ENCODE data around the gene ZNF384.

The ZNF384 gene

DNA sequence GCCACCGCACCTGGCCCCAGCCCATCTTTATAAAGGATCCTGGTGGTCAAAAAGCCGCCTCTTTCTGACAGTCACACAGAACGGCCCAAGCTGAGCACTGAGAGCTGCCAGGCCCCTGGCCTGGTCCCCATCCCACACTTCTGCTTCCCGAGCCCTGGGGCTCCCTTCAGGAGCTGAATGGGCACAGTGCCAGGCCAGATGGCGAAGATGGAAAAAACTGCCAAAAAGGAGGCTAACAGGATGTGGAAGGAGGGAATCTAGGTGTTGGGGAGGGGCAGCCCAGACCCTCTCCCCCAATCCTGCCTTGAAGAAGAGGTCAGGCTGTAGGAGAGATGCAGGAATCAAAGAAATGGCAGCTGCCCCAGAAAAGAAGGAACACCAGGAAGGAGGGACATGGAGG is 58.4 kb downstream of the ZNF384 start:
- in situ Hi-C loops (cut with MboI; ENCODE audit: low pct_unique_long_range_greater_than_20kb, low sequenced_read_pairs, unreplicated experiment), result no loop called here
- no peak for DNase-seq (ENCODE audit: low spot score)
- TF ChIP-seq CTCF (IDR thresholded peaks at IDR 0.05; ENCODE audit: extremely low read depth, insufficient read depth, missing control alignments), result no peak

DNA sequence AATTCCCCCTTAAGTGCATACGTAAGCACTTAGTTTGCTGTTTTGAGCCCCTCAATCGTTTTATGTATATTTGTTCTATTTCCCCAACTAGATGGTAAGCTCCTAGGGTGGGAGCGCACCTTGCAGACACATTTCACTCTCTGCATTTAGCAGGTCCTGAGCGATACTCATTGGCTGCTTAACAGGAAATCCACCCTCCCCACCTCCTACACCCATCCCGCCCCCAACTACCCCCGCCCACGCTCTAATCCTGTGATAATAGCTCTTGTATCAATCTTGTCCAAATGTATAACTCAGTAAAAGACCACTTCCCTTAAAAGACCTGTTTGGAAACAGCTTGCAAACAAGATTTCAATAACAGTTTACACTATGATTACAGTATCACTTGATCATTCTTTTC is 61.6 kb downstream of the ZNF384 start:
- in situ Hi-C loops (cut with MboI; ENCODE audit: low pct_unique_long_range_greater_than_20kb, low sequenced_read_pairs, unreplicated experiment), result no loop called here
- no peak for DNase-seq (ENCODE audit: low spot score)
- no peak for TF ChIP-seq CTCF (IDR thresholded peaks at IDR 0.05; ENCODE audit: extremely low read depth, insufficient read depth, missing control alignments)

- TF ChIP-seq CTCF (IDR thresholded peaks at IDR 0.05; ENCODE audit: extremely low read depth, insufficient read depth, missing control alignments), result no peak
- in situ Hi-C loops (cut with MboI; ENCODE audit: low pct_unique_long_range_greater_than_20kb, low sequenced_read_pairs, unreplicated experiment), result no loop called here
- DNase-seq (ENCODE audit: low spot score), result no peak
These were observed 62.4 kb downstream of the ZNF384 start for GRCh38 chr12:6626654-6627283.

DNA sequence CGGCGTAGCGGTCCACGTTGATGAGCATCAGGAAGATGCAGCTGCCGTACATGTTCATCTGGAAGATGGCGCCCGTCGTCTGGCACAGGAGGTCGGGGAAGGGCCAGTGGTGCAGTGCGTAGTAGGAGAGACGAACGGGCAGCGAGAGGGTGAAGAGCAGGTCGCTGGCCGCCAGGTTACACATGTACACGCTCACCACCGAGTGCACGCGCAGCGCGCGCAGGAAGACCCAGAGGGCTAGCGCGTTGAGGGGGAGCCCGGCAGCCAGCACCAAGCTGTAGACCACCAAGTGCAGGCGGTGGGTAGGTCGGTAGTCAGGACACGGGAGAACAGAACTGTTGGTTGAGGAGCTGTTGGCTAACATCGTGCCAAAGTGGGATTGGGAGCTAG is 68.3 kb downstream of the ZNF384 start:
- no peak for TF ChIP-seq CTCF (IDR thresholded peaks at IDR 0.05; ENCODE audit: extremely low read depth, insufficient read depth, missing control alignments)
- DNase-seq (ENCODE audit: low spot score), result peak; percentile 40
- in situ Hi-C loops (cut with MboI; ENCODE audit: low pct_unique_long_range_greater_than_20kb, low sequenced_read_pairs, unreplicated experiment), result no loop called here

DNA sequence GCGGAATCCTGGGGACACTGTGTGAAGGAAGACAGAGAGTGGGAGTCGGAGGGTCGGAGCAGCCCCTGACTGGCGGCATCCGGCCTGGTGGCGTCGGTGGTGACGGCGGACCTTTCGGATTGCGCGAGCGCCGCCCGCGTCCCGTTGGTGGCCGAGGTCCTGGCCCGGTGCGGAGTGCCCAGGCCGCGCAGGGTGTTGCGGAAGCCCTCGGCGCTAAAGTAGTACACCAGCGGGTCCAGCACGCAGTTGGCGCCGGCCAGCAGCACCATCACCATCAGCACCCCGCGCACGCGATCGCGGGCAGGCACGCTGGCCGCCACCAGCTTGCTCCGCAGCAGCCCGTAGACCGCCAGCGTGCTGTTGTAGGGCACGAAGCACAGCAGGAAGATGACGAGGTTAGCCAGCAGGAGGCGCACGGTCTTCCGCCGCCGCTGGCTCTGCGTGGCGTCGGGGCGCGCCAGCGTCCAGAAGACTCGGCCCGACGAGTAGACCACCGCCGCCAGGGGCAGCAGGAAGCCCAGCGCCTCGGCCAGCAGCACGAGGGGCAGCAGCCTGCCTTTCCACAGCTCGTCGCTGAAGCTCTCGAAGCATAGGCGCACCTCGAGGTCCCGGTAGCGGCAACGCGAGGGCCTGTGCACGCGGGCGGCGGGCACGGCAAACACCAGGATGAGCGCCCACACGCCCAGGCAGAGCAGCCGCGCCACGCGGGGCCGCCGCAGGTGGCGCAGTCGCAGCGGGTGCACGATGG is 68.9 kb downstream of the ZNF384 start:
- TF ChIP-seq CTCF (IDR thresholded peaks at IDR 0.05; ENCODE audit: extremely low read depth, insufficient read depth, missing control alignments), result peak; percentile 51
- in situ Hi-C loops (cut with MboI; ENCODE audit: low pct_unique_long_range_greater_than_20kb, low sequenced_read_pairs, unreplicated experiment), result no loop called here
- peak; percentile 76 for DNase-seq (ENCODE audit: low spot score)

- in situ Hi-C loops (cut with MboI; ENCODE audit: low pct_unique_long_range_greater_than_20kb, low sequenced_read_pairs, unreplicated experiment), result no loop called here
- no peak for DNase-seq (ENCODE audit: low spot score)
- TF ChIP-seq CTCF (IDR thresholded peaks at IDR 0.05; ENCODE audit: extremely low read depth, insufficient read depth, missing control alignments), result no peak
These were observed 70.5 kb downstream of the ZNF384 start for GRCh38 chr12:6618483-6619225.
